Ishikawa (cell line): ENCODE results near the gene PLCB4.

ENCODE experiments used
- CEBPB ChIP-seq: IDR thresholded peaks from 2 replicates; pipeline ENCODE4 v1.6.1; 2012
- EP300 ChIP-seq: IDR thresholded peaks from 2 replicates; pipeline ENCODE4 v1.6.1; 2012; ENCODE audit warnings: borderline replicate concordance
- MAX ChIP-seq: IDR thresholded peaks from 2 replicates; pipeline ENCODE4 v1.6.1; 2012
- RAD21 ChIP-seq: IDR thresholded peaks from 2 replicates; pipeline ENCODE4 v1.6.1; 2012; ENCODE audit warnings: low read depth
- TEAD4 ChIP-seq: IDR thresholded peaks from 2 replicates; pipeline ENCODE4 v1.6.1; 2012

DNA sequence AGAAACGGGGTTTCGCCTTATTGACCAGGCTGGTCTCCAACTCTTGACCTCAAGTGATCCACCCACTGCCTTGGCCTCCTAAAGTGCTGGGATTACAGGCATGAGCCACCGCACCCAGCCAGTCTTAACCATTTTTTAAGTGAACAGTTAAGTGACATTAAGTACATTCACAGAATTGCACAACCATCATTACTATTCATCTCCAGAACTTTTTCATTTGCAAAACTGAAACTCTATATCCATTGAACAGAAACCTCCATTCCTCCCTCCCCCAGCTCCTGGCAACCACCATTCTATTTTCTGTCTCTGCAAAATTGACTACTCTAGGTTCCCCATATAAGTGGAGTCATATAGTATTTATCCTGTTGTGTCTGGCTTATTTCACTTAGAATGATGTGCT is 59.7 kb downstream of the PLCB4 start:
- TF ChIP-seq RAD21 (no peak), TEAD4 (no peak), MAX (no peak), CEBPB (no peak), EP300 (no peak)
